GM23338 (cell line): ENCODE measurements around the gene PDHX. TPM values are rescaled to one million over a fixed set of nuclear protein-coding genes. Genes with fewer than 3 reads are reported as not detected.
A peak's percentile ranks its signal among the peaks of the same experiment; 100 is the strongest.

Experiments
- ATAC-seq: fragments of 200-7000 bp; cut with Tn5 transposase; 3 replicates; pipeline ENCODE4 v1.9.1; 2020
- DNase-seq: peaks from one replicate; pipeline ENCODE4 v3.0.0-alpha.2; 2015; ENCODE audit warnings: low spot score
- H2AFZ ChIP-seq: fragments of 200-600 bp; sonication (generic); 2 replicates; pipeline ENCODE4 v1.8.0; 2016; ENCODE audit warnings: antibody characterized with exemption, mild to moderate bottlenecking, moderate library complexity
- H3F3A ChIP-seq: fragments of 200-600 bp; sonication (generic); replicated peaks from 2 replicates; pipeline ENCODE4 v1.8.0; 2017; ENCODE audit warnings: antibody characterized with exemption, mixed run types, low read depth
- H3K27ac ChIP-seq: fragments of 200-600 bp; sonication (generic); 2 replicates; pipeline ENCODE4 v1.6.1; 2016; ENCODE audit warnings: low read depth
- H3K27me3 ChIP-seq: fragments of 200-600 bp; sonication (generic); 2 replicates; pipeline ENCODE4 v1.8.0; 2016; ENCODE audit warnings: mild to moderate bottlenecking, mixed run types, moderate library complexity; ENCODE audit not compliant: insufficient read depth
- H3K36me3 ChIP-seq: fragments of 200-600 bp; sonication (generic); 2 replicates; pipeline ENCODE4 v1.8.0; 2016; ENCODE audit warnings: mild to moderate bottlenecking; ENCODE audit not compliant: insufficient read depth
- H3K4me1 ChIP-seq: fragments of 200-600 bp; sonication (generic); 2 replicates; pipeline ENCODE4 v1.8.0; 2016; ENCODE audit warnings: mild to moderate bottlenecking, moderate library complexity; ENCODE audit not compliant: insufficient read depth
- H3K4me2 ChIP-seq: fragments of 200-600 bp; sonication (generic); 2 replicates; pipeline ENCODE4 v1.7.1; 2017; ENCODE audit warnings: mixed run types
- H3K4me3 ChIP-seq: fragments of 200-600 bp; sonication (generic); 2 replicates; pipeline ENCODE4 v1.6.1; 2016; ENCODE audit warnings: mixed run types
- H3K79me2 ChIP-seq: fragments of 200-600 bp; sonication (generic); replicated peaks from 2 replicates; pipeline ENCODE4 v1.8.0; 2017; ENCODE audit warnings: mild to moderate bottlenecking; ENCODE audit not compliant: insufficient read depth
- H3K9me2 ChIP-seq: fragments of 200-600 bp; sonication (generic); 2 replicates; pipeline ENCODE4 v1.8.0; 2017; ENCODE audit not compliant: insufficient read depth
- H4K20me1 ChIP-seq: fragments of 200-600 bp; sonication (generic); replicated peaks from 2 replicates; pipeline ENCODE4 v1.8.0; 2017; ENCODE audit warnings: mild to moderate bottlenecking; ENCODE audit not compliant: insufficient read depth
- H3K27ac Mint-ChIP-seq: 2 replicates; pipeline ENCODE4 v1.8.0; 2020; ENCODE audit warnings: inconsistent platforms, mild to moderate bottlenecking, moderate library complexity, mixed read lengths
- H3K27me3 Mint-ChIP-seq: 3 replicates; pipeline ENCODE4 v1.8.0; 2022; ENCODE audit warnings: low read depth, mild to moderate bottlenecking, moderate library complexity, mixed read lengths, inconsistent platforms; ENCODE audit not compliant: insufficient read depth, poor library complexity
- H3K36me3 Mint-ChIP-seq: 3 replicates; pipeline ENCODE4 v1.8.0; 2021; ENCODE audit warnings: low read depth, mild to moderate bottlenecking, inconsistent platforms, moderate library complexity, mixed read lengths
- H3K4me1 Mint-ChIP-seq: 3 replicates; pipeline ENCODE4 v1.8.0; 2020; ENCODE audit warnings: mild to moderate bottlenecking, inconsistent platforms, mixed read lengths
- H3K4me3 Mint-ChIP-seq: 3 replicates; pipeline ENCODE4 v1.8.0; 2021; ENCODE audit warnings: moderate library complexity, mild to moderate bottlenecking, inconsistent platforms, mixed read lengths
- H3K9me3 Mint-ChIP-seq: 3 replicates; pipeline ENCODE4 v1.8.0; 2020; ENCODE audit warnings: moderate library complexity, mild to moderate bottlenecking, inconsistent platforms, mixed read lengths
- CREB1 ChIP-seq: fragments of 250-450 bp; sonication (Bioruptor Pico); IDR thresholded peaks from 2 replicates; pipeline ENCODE4 v1.5.0; 2020; ENCODE audit warnings: low read depth, mild to moderate bottlenecking, moderate library complexity
- EZH2 ChIP-seq: fragments of 200-600 bp; sonication (generic); IDR thresholded peaks from one replicate; pipeline ENCODE4 v1.8.0; 2017; ENCODE audit warnings: antibody characterized with exemption, mild to moderate bottlenecking, low read depth; ENCODE audit not compliant: unreplicated experiment
- EZH2phosphoT487 ChIP-seq: fragments of 200-600 bp; sonication (generic); IDR thresholded peaks from one replicate; pipeline ENCODE4 v1.8.1; 2018; ENCODE audit warnings: antibody characterized with exemption; ENCODE audit not compliant: unreplicated experiment
- JUNB ChIP-seq: IDR thresholded peaks from one replicate; pipeline ENCODE4 v1.6.1; 2016; ENCODE audit warnings: antibody characterized with exemption; ENCODE audit not compliant: unreplicated experiment
- NANOG ChIP-seq: IDR thresholded peaks from 2 replicates; pipeline ENCODE4 v1.6.1; 2016; ENCODE audit warnings: antibody characterized with exemption, borderline replicate concordance
- POLR2AphosphoS5 ChIP-seq: IDR thresholded peaks from 2 replicates; pipeline ENCODE4 v1.6.1; 2016; ENCODE audit warnings: antibody characterized with exemption, low read depth
- STAT1 ChIP-seq: IDR thresholded peaks from one replicate; pipeline ENCODE4 v1.6.1; 2016; ENCODE audit warnings: antibody characterized with exemption; ENCODE audit not compliant: unreplicated experiment
- ZNF331 ChIP-seq: fragments of 250-450 bp; sonication (Bioruptor Pico); IDR thresholded peaks from 2 replicates; pipeline ENCODE4 v1.5.0; 2020; ENCODE audit warnings: low read depth, mild to moderate bottlenecking, moderate library complexity
- polyA plus RNA-seq: library from polyadenylated mRNA; unstranded; fragments of >200 nt; fragmentation: Nextera tagmentation; extraction: Ambion mirVana; gene quantifications from 2 replicates; pipeline ENCODE4 v1.2.1, GENCODE V29; 2016
- total RNA-seq: library from RNA; depleted of rRNA; stranded (reverse); fragments of >200 nt; shearing (Covaris generic); gene quantifications from 2 replicates; pipeline ENCODE4 v1.2.3, GENCODE V29; 2014
- TF ChIP-seq, protein P1 (sequence below): fragments of 250-450 bp; sonication (Bioruptor Pico); IDR thresholded peaks from 2 replicates; pipeline ENCODE4 v1.5.0; 2020; ENCODE audit warnings: mild to moderate bottlenecking, moderate library complexity
- TF ChIP-seq, protein P2 (sequence below): IDR thresholded peaks from one replicate; pipeline ENCODE4 v1.6.1; 2018; ENCODE audit warnings: antibody characterized with exemption; ENCODE audit not compliant: unreplicated experiment

Gene PDHX
- total and polyA plus RNA-seq, 2 experiments from 2014 or later = 36.9 to 40.2 TPM

DNA sequence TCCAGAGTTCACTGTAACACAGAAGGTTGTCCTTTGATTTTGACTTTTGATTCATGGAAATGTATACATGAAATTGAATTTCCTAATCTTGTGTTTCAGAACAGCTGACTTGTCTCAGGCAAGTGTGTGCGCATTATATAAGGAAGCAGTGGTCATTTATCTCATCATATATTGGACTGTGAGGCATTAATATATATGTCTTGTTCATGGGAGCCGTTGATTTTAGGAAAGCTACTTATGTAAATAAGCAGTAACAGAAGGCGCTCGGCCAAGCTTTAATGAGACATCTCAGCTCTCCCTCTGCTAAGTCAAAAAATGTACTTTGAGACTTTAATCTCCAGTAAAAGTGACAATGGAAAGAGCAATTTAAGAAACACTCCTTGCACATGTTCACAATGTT is 100.5 kb downstream of the PDHX start (continued):
- TF ChIP-seq, protein P1, sequence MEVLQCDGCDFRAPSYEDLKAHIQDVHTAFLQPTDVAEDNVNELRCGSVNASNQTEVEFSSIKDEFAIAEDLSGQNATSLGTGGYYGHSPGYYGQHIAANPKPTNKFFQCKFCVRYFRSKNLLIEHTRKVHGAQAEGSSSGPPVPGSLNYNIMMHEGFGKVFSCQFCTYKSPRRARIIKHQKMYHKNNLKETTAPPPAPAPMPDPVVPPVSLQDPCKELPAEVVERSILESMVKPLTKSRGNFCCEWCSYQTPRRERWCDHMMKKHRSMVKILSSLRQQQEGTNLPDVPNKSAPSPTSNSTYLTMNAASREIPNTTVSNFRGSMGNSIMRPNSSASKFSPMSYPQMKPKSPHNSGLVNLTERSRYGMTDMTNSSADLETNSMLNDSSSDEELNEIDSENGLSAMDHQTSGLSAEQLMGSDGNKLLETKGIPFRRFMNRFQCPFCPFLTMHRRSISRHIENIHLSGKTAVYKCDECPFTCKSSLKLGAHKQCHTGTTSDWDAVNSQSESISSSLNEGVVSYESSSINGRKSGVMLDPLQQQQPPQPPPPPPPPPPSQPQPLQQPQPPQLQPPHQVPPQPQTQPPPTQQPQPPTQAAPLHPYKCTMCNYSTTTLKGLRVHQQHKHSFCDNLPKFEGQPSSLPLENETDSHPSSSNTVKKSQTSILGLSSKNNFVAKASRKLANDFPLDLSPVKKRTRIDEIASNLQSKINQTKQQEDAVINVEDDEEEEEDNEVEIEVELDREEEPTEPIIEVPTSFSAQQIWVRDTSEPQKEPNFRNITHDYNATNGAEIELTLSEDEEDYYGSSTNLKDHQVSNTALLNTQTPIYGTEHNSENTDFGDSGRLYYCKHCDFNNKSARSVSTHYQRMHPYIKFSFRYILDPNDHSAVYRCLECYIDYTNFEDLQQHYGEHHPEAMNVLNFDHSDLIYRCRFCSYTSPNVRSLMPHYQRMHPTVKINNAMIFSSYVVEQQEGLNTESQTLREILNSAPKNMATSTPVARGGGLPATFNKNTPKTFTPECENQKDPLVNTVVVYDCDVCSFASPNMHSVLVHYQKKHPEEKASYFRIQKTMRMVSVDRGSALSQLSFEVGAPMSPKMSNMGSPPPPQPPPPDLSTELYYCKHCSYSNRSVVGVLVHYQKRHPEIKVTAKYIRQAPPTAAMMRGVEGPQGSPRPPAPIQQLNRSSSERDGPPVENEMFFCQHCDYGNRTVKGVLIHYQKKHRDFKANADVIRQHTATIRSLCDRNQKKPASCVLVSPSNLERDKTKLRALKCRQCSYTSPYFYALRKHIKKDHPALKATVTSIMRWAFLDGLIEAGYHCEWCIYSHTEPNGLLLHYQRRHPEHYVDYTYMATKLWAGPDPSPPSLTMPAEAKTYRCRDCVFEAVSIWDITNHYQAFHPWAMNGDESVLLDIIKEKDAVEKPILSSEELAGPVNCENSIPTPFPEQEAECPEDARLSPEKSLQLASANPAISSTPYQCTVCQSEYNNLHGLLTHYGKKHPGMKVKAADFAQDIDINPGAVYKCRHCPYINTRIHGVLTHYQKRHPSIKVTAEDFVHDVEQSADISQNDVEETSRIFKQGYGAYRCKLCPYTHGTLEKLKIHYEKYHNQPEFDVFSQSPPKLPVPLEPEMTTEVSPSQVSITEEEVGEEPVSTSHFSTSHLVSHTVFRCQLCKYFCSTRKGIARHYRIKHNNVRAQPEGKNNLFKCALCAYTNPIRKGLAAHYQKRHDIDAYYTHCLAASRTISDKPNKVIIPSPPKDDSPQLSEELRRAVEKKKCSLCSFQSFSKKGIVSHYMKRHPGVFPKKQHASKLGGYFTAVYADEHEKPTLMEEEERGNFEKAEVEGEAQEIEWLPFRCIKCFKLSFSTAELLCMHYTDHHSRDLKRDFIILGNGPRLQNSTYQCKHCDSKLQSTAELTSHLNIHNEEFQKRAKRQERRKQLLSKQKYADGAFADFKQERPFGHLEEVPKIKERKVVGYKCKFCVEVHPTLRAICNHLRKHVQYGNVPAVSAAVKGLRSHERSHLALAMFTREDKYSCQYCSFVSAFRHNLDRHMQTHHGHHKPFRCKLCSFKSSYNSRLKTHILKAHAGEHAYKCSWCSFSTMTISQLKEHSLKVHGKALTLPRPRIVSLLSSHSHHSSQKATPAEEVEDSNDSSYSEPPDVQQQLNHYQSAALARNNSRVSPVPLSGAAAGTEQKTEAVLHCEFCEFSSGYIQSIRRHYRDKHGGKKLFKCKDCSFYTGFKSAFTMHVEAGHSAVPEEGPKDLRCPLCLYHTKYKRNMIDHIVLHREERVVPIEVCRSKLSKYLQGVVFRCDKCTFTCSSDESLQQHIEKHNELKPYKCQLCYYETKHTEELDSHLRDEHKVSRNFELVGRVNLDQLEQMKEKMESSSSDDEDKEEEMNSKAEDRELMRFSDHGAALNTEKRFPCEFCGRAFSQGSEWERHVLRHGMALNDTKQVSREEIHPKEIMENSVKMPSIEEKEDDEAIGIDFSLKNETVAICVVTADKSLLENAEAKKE (CRISPR knock-in tag) = no peak
- no peak for TF ChIP-seq EZH2
- no peak for TF ChIP-seq CREB1 (CRISPR knock-in tag)
- no peak for TF ChIP-seq STAT1
- no peak for TF ChIP-seq POLR2AphosphoS5
- no peak for TF ChIP-seq ZNF331 (CRISPR knock-in tag)

DNA sequence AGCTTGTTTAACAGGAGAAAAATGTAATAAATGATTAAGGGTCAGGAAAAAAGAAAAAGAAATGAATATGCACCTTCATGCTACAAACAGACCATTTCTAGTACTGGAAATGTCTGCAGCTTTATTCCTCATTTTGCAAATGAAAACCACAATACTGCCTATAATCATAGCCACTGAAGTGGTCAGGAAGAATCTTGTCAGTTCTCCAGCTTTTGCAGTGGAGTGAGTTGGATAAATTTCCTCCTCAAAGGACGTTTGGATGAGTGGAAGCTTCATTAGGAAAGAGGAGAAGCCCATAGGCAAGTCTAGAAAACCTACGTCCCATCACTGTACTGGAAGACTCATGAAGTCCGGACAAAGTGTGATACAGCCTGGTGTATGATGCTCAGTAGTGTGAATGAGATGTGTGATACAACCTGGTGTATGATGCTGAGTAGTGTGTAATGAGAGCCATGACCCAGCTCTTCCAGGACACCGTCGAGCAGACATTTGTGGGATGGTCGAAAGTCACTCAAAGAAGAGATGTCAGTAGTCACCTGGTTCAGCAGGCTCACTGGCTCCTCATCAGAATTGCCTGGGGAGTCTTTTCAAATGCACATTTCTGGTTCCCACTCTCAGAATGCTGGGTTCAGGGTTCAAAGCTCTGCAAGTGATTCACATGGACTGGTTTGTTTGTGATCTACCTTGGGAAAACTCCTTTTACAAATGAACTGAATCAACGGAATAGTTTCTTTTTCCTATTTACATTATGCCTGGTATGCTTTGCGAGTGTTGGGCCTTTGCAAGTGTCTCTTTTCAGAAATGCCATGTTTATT is 101.3 kb downstream of the PDHX start:
- H2AFZ ChIP-seq = no peak overlapping the region
- peak; percentile 85 for ATAC-seq
- Mint-ChIP-seq H3K9me3 (peaks cover 4% of the 10 kb centered on the region; the same call in 1 of the 3 replicates), H3K4me1 (peaks cover 12% of the 10 kb centered on the region), H3K27ac (no peak overlapping the region), H3K36me3 (no peaks in the 10 kb centered on the region; the same call in 2 of the 3 replicates), H3K27me3 (no peaks in the 10 kb centered on the region), H3K4me3 (0 out of 3 replicates have a peak overlapping the region, but pooled peaks have one; percentile 21)
- H3K4me3 ChIP-seq = no peak overlapping the region
- no peaks in the 10 kb centered on the region for H3K79me2 ChIP-seq
- no peaks in the 10 kb centered on the region for H4K20me1 ChIP-seq
- peak; percentile 62 for DNase-seq
- 0 out of 2 replicates have a peak, but pooled peaks cover 3% of the 10 kb centered on the region for H3K9me2 ChIP-seq
- no peaks in the 10 kb centered on the region for H3F3A ChIP-seq
- no peak overlapping the region for H3K27ac ChIP-seq
- peaks cover 5% of the 10 kb centered on the region; the same call in 1 of the 2 replicates for H3K4me1 ChIP-seq
- H3K27me3 ChIP-seq = no peaks in the 10 kb centered on the region
- H3K4me2 ChIP-seq = no peak overlapping the region
- H3K36me3 ChIP-seq = no peaks in the 10 kb centered on the region
- no peak for TF ChIP-seq NANOG
- no peak for TF ChIP-seq ZNF331 (CRISPR knock-in tag)
- TF ChIP-seq STAT1 = no peak
- no peak for TF ChIP-seq CREB1 (CRISPR knock-in tag)
- no peak for TF ChIP-seq EZH2
- no peak for TF ChIP-seq JUNB
- TF ChIP-seq EZH2phosphoT487 = no peak
- TF ChIP-seq, protein P2, sequence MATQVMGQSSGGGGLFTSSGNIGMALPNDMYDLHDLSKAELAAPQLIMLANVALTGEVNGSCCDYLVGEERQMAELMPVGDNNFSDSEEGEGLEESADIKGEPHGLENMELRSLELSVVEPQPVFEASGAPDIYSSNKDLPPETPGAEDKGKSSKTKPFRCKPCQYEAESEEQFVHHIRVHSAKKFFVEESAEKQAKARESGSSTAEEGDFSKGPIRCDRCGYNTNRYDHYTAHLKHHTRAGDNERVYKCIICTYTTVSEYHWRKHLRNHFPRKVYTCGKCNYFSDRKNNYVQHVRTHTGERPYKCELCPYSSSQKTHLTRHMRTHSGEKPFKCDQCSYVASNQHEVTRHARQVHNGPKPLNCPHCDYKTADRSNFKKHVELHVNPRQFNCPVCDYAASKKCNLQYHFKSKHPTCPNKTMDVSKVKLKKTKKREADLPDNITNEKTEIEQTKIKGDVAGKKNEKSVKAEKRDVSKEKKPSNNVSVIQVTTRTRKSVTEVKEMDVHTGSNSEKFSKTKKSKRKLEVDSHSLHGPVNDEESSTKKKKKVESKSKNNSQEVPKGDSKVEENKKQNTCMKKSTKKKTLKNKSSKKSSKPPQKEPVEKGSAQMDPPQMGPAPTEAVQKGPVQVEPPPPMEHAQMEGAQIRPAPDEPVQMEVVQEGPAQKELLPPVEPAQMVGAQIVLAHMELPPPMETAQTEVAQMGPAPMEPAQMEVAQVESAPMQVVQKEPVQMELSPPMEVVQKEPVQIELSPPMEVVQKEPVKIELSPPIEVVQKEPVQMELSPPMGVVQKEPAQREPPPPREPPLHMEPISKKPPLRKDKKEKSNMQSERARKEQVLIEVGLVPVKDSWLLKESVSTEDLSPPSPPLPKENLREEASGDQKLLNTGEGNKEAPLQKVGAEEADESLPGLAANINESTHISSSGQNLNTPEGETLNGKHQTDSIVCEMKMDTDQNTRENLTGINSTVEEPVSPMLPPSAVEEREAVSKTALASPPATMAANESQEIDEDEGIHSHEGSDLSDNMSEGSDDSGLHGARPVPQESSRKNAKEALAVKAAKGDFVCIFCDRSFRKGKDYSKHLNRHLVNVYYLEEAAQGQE = no peak
